Fibroblast of gingiva (primary cell): Measurements from ENCODE around the gene ATP23.

ENCODE experiments used
- DNase-seq: peaks from one replicate; pipeline ENCODE4 v3.0.0-alpha.2; 2011; ENCODE audit warnings: low read depth

ATP23 gene

GRCh38 chr12:57908511-57908910, 32.9 kb upstream of the ATP23 start:
- DNase-seq = no peak

- DNase-seq = no peak
Measured at GRCh38 chr12:57909056-57909455, 32.3 kb upstream of the ATP23 start.

GRCh38 chr12:57909611-57910010, 31.8 kb upstream of the ATP23 start:
- DNase-seq = no peak

- DNase-seq = no peak
Measured at GRCh38 chr12:57918147-57918546, 23.2 kb upstream of the ATP23 start.

GRCh38 chr12:57927086-57927485, 14.3 kb upstream of the ATP23 start:
- DNase-seq = no peak

GRCh38 chr12:57929092-57929830, 12.1 kb upstream of the ATP23 start:
- DNase-seq = no peak

GRCh38 chr12:57934819-57935218, 6.5 kb upstream of the ATP23 start:
- DNase-seq = no peak

GRCh38 chr12:57935331-57935730, 6.0 kb upstream of the ATP23 start:
- DNase-seq = no peak

GRCh38 chr12:57935839-57936512, 5.4 kb upstream of the ATP23 start:
- DNase-seq = peak; percentile 91

GRCh38 chr12:57936513-57936883, 4.9 kb upstream of the ATP23 start:
- DNase-seq = no peak

GRCh38 chr12:57939291-57939690, 2.1 kb upstream of the ATP23 start:
- DNase-seq = no peak

GRCh38 chr12:57940052-57940914, 1.1 kb upstream of the ATP23 start:
- DNase-seq = no peak

- DNase-seq = no peak
Measured at GRCh38 chr12:57940915-57941164, 527 bp upstream of the ATP23 start.

- DNase-seq = no peak
Measured at GRCh38 chr12:57943438-57944080, 2.2 kb downstream of the ATP23 start.

- DNase-seq = no peak
Measured at GRCh38 chr12:57944313-57945023, 3.1 kb downstream of the ATP23 start.

GRCh38 chr12:57952766-57953165, 11.4 kb downstream of the ATP23 start:
- peak; percentile 4 for DNase-seq

- DNase-seq = no peak
Measured at GRCh38 chr12:57954768-57955167, 13.4 kb downstream of the ATP23 start.

GRCh38 chr12:57958061-57958657, 16.8 kb downstream of the ATP23 start:
- no peak for DNase-seq

- no peak for DNase-seq
Measured at GRCh38 chr12:57964421-57964820, 23.1 kb downstream of the ATP23 start.

- no peak for DNase-seq
Measured at GRCh38 chr12:57965766-57966165, 24.4 kb downstream of the ATP23 start.

- no peak for DNase-seq
Measured at GRCh38 chr12:57966536-57966935, 25.2 kb downstream of the ATP23 start.
